Neuronal stem cell (in vitro differentiated cells): Measurements from ENCODE around the gene HTRA3.
A peak's percentile ranks its signal among the peaks of the same experiment; 100 is the strongest.

ENCODE experiments used
- DNase-seq: peaks from one replicate; pipeline ENCODE4 v3.0.0-alpha.2; 2013; ENCODE audit warnings: low spot score
- H2AFZ ChIP-seq: one replicate; pipeline ENCODE4 v1.6.1; 2013; ENCODE audit warnings: mild to moderate bottlenecking, low read length, inconsistent platforms
- H2AK5ac ChIP-seq: 2 replicates; pipeline ENCODE4 v1.6.1; 2013; ENCODE audit warnings: low read depth, mild to moderate bottlenecking, inconsistent platforms, low read length, moderate library complexity, mixed read lengths
- H2BK120ac ChIP-seq: 2 replicates; pipeline ENCODE4 v1.6.1; 2013; ENCODE audit warnings: low read depth, mild to moderate bottlenecking, inconsistent platforms, low read length, moderate library complexity, mixed read lengths
- H2BK12ac ChIP-seq: one replicate; pipeline ENCODE4 v1.6.1; 2013; ENCODE audit warnings: low read length, inconsistent platforms
- H2BK15ac ChIP-seq: 2 replicates; pipeline ENCODE4 v1.6.1; 2013; ENCODE audit warnings: mild to moderate bottlenecking, low read length, inconsistent platforms, mixed read lengths
- H2BK5ac ChIP-seq: one replicate; pipeline ENCODE4 v1.6.1; 2013; ENCODE audit warnings: inconsistent platforms, mild to moderate bottlenecking, low read length, moderate library complexity
- H3K14ac ChIP-seq: one replicate; pipeline ENCODE4 v1.6.1; 2013; ENCODE audit warnings: low read length, inconsistent platforms
- H3K18ac ChIP-seq: 2 replicates; pipeline ENCODE4 v1.6.1; 2013; ENCODE audit warnings: low read length, inconsistent platforms
- H3K23ac ChIP-seq: 2 replicates; pipeline ENCODE4 v1.6.1; 2013; ENCODE audit warnings: low read depth, mild to moderate bottlenecking, mixed read lengths, low read length, inconsistent platforms; ENCODE audit not compliant: poor library complexity
- H3K27ac ChIP-seq: replicated peaks from 3 replicates; pipeline ENCODE4 v1.5.1; 2013; ENCODE audit warnings: low read length, inconsistent platforms
- H3K27me3 ChIP-seq, 3 experiments: 2 replicates each; pipeline ENCODE4 v1.6.1; 2013; ENCODE audit warnings: low read length in 3 of 3, mild to moderate bottlenecking in 2 of 3, inconsistent platforms in 1 of 3, low read depth in 1 of 3, mixed read lengths in 1 of 3, moderate library complexity in 1 of 3; ENCODE audit not compliant: control insufficient read depth in 3 of 3, insufficient read depth in 3 of 3
- H3K36me3 ChIP-seq, 2 donors: replicated peaks in 1 of 2; 2 replicates each; pipeline ENCODE4 v1.6.1; 2013; ENCODE audit warnings: low read length in 2 of 2; ENCODE audit not compliant: control insufficient read depth in 2 of 2, insufficient read depth in 2 of 2
- H3K4ac ChIP-seq: 2 replicates; pipeline ENCODE4 v1.6.1; 2013; ENCODE audit warnings: inconsistent platforms, mild to moderate bottlenecking, low read length, moderate library complexity
- H3K4me1 ChIP-seq, 2 donors: 1 replicate in 1 of 2; 2 replicates in 1 of 2; pipeline ENCODE4 v1.6.1; 2013; ENCODE audit warnings: low read length in 2 of 2, low read depth in 1 of 2; ENCODE audit not compliant: control insufficient read depth in 2 of 2, insufficient read depth in 1 of 2
- H3K4me2 ChIP-seq: one replicate; pipeline ENCODE4 v1.6.1; 2013; ENCODE audit warnings: mild to moderate bottlenecking, low read length, inconsistent platforms; ENCODE audit not compliant: insufficient read depth, poor library complexity, severe bottlenecking
- H3K4me3 ChIP-seq, 2 donors: 2 replicates each; pipeline ENCODE4 v1.5.1; 2013; ENCODE audit warnings: low read length in 2 of 2, mild to moderate bottlenecking in 2 of 2, inconsistent platforms in 1 of 2, moderate library complexity in 1 of 2
- H3K79me1 ChIP-seq: one replicate; pipeline ENCODE4 v1.6.1; 2013; ENCODE audit warnings: low read depth, mild to moderate bottlenecking, inconsistent platforms, low read length, moderate library complexity
- H3K9ac ChIP-seq: one replicate; pipeline ENCODE4 v1.6.1; 2013; ENCODE audit warnings: mild to moderate bottlenecking, low read depth, low read length, inconsistent platforms; ENCODE audit not compliant: poor library complexity
- H3K9me3 ChIP-seq, 2 donors: replicated peaks in 1 of 2; 2 replicates each; pipeline versions ENCODE3 to v1.6.1; 2013; ENCODE audit warnings: low read length in 2 of 2, mild to moderate bottlenecking in 2 of 2, inconsistent platforms in 1 of 2, low read depth in 1 of 2, mixed read lengths in 1 of 2, moderate library complexity in 1 of 2; ENCODE audit not compliant: control insufficient read depth in 2 of 2, insufficient read depth in 1 of 2
- H4K8ac ChIP-seq: one replicate; pipeline ENCODE4 v1.6.1; 2013; ENCODE audit warnings: low read depth, mild to moderate bottlenecking, inconsistent platforms, low read length, moderate library complexity
- H4K91ac ChIP-seq: one replicate; pipeline ENCODE4 v1.6.1; 2013; ENCODE audit warnings: low read length, low read depth, mild to moderate bottlenecking, inconsistent platforms; ENCODE audit not compliant: poor library complexity
- WGBS, 2 donors: extraction: QIAGEN DNeasy Blood & Tissue Kit; methylation state at CpG; one replicate each; pipeline ENCODE4 v1.1.7; 2013; ENCODE audit warnings: missing lambda C conversion rate in 2 of 2, mixed read lengths in 1 of 2; ENCODE audit not compliant: insufficient read length in 2 of 2, insufficient replicate concordance in 1 of 2; ENCODE audit errors: extremely low coverage in 2 of 2; 5-methylcytosine and 5-hydroxymethylcytosine counted together

The HTRA3 gene

GRCh38 chr4:8241895-8242696 is 27.5 kb upstream of the HTRA3 start:
- no peak overlapping the region for H3K27ac ChIP-seq
- H2BK12ac ChIP-seq = peak overlapping the region; percentile 16
- H2BK120ac ChIP-seq = no peak overlapping the region
- peaks cover 0 to 5% of the 10 kb centered on the region in 2 donors for H3K9me3 ChIP-seq
- H3K9ac ChIP-seq = no peak overlapping the region
- no peak overlapping the region for H3K14ac ChIP-seq
- no peak overlapping the region for H4K91ac ChIP-seq
- H3K18ac ChIP-seq = peak overlapping the region; percentile 85
- DNase-seq = peak; percentile 88
- no peak overlapping the region for H4K8ac ChIP-seq
- H2AFZ ChIP-seq = peak overlapping the region; percentile 83
- no peaks in the 10 kb centered on the region for H3K27me3 ChIP-seq
- WGBS, 2 donors = no CpG with 5 or more reads among the region's 29 CpGs
- H3K4me1 ChIP-seq = peaks cover 6 to 10% of the 10 kb centered on the region in 2 donors
- peaks cover 2% of the 10 kb centered on the region for H3K79me1 ChIP-seq
- no peaks in the 10 kb centered on the region for H3K36me3 ChIP-seq
- H3K23ac ChIP-seq = peak overlapping the region; percentile 47
- no peak overlapping the region for H3K4me3 ChIP-seq
- no peak overlapping the region for H3K4me2 ChIP-seq
- no peak overlapping the region for H2BK15ac ChIP-seq
- H2BK5ac ChIP-seq = peak overlapping the region; percentile 12
- no peak overlapping the region for H3K4ac ChIP-seq
- H2AK5ac ChIP-seq = peak overlapping the region; percentile 95

- H4K91ac ChIP-seq = no peak overlapping the region
- H2BK5ac ChIP-seq = peak overlapping the region; percentile 12
- no peaks in the 10 kb centered on the region for H3K27me3 ChIP-seq
- H3K18ac ChIP-seq = peak overlapping the region; percentile 85
- no peak overlapping the region for H3K4ac ChIP-seq
- peak overlapping the region; percentile 16 for H2BK12ac ChIP-seq
- H3K9me3 ChIP-seq = peaks cover 0 to 5% of the 10 kb centered on the region in 2 donors
- no CpG with 5 or more reads among the region's 10 CpGs for WGBS, 2 donors
- peaks cover 2% of the 10 kb centered on the region for H3K79me1 ChIP-seq
- H3K4me2 ChIP-seq = no peak overlapping the region
- H2BK15ac ChIP-seq = no peak overlapping the region
- H3K14ac ChIP-seq = no peak overlapping the region
- H3K4me1 ChIP-seq = peaks cover 6 to 10% of the 10 kb centered on the region in 2 donors
- H3K4me3 ChIP-seq = no peak overlapping the region
- H3K9ac ChIP-seq = no peak overlapping the region
- no peak overlapping the region for H3K27ac ChIP-seq
- peak overlapping the region; percentile 95 for H2AK5ac ChIP-seq
- H3K36me3 ChIP-seq = no peaks in the 10 kb centered on the region
- no peak overlapping the region for H4K8ac ChIP-seq
- H2AFZ ChIP-seq = peak overlapping the region; percentile 83
- no peak for DNase-seq
- peak overlapping the region; percentile 47 for H3K23ac ChIP-seq
- no peak overlapping the region for H2BK120ac ChIP-seq
Observed at GRCh38 chr4:8242782-8243560, 26.6 kb upstream of the HTRA3 start.

- Histone ChIP-seq H3K18ac (peak overlapping the region; percentile 23), H2BK120ac (no peak overlapping the region), H3K27me3 (no peaks in the 10 kb centered on the region), H3K23ac (no peak overlapping the region), H2BK5ac (no peak overlapping the region), H2AFZ (no peak overlapping the region), H3K9me3 (peaks cover 0 to 3% of the 10 kb centered on the region in 2 donors), H4K8ac (no peak overlapping the region), H3K36me3 (no peaks in the 10 kb centered on the region), H2BK15ac (no peak overlapping the region), H3K9ac (peak overlapping the region; percentile 74), H4K91ac (no peak overlapping the region), H3K79me1 (peaks cover 2% of the 10 kb centered on the region), H2AK5ac (peak overlapping the region; percentile 53), H2BK12ac (peak overlapping the region; percentile 14), H3K4me3 (no peak overlapping the region), H3K27ac (no peak overlapping the region), H3K14ac (no peak overlapping the region), H3K4me2 (no peak overlapping the region), H3K4me1 (peaks cover 3 to 6% of the 10 kb centered on the region in 2 donors), H3K4ac (peak overlapping the region; percentile 6)
- WGBS, 2 donors = no CpG with 5 or more reads among the region's 18 CpGs
- no peak for DNase-seq
Observed at GRCh38 chr4:8244001-8244757, 25.4 kb upstream of the HTRA3 start.
